ENCODE results near the gene IP6K3.
A peak's percentile ranks its signal among the peaks of the same experiment; 100 is the strongest.

Gene IP6K3

DNA sequence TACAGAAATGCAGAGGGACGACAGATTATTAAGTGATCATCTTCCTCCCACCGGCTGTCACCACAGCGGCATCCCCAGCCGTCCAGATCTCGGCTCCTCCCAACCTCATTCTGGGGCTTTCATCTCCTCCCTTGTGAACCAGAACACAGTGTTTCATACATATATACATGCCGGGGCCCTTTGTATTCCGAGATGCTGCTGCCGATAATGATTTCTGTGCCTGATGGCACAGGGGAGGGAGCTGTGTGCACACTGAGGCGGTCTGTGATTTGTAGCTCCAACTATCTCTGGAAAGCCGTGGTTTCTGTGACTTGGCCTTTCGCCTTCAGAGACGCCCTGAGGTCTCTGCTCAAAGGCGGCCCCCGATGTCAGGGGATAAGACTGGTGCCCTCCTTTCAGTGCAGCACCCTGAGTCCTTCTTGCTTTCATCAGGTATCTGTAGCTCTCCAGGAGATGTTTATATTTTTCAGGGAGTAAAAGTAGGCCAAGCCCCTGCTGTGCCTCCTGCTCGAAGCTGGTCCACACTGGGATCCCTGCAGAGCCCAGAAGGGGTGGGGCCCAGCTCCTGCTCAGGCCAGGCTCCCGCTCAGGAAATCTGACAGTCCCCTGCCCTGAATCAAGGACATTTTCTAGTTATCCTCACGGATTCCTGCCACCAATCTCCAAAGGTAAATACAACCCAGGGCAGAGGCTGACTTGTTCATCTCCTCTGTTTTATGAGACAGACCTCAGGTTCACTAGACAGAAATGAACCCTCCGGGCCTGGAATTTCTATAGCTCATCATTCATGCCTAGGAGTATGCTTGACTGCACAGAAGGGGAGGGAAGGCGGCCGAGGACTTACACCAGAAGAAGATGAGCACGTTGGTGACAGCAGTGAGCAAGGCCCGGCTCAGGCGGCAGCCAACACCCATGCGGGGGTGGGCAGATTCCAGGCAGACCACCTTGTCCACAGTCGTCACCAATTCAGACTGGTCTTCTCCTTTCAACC, 31.0 kb upstream of the IP6K3 start:
- no peak for DNase-seq

- DNase-seq: no peak
Measured at GRCh38 chr6:33776764-33777163, 30.1 kb upstream of the IP6K3 start.

GRCh38 chr6:33776186-33776585, 29.5 kb upstream of the IP6K3 start:
- no peak for DNase-seq

DNA sequence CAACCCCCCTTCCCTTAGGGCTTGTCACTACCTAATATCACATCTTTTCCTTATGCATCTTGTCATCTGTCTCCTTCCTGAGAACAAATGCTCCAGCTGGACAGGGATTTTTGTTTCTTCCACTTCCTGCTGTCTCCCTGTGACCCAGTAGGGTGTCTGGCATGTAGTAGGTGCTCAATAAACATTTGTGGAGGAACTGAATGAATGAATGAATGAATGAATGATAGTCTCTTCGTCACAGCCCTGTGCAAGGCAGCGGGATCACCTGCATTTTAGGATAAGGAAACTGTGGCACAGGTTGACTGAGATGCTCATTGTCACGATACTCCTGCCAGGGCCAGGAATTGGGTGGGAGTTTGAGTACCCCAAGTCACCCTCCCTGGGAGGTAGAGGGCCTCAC, 28.1 kb upstream of the IP6K3 start:
- no peak for DNase-seq

GRCh38 chr6:33772902-33773472, 26.3 kb upstream of the IP6K3 start:
- DNase-seq: no peak

- no peak for DNase-seq
Measured at GRCh38 chr6:33772082-33772830, 25.6 kb upstream of the IP6K3 start.

DNA sequence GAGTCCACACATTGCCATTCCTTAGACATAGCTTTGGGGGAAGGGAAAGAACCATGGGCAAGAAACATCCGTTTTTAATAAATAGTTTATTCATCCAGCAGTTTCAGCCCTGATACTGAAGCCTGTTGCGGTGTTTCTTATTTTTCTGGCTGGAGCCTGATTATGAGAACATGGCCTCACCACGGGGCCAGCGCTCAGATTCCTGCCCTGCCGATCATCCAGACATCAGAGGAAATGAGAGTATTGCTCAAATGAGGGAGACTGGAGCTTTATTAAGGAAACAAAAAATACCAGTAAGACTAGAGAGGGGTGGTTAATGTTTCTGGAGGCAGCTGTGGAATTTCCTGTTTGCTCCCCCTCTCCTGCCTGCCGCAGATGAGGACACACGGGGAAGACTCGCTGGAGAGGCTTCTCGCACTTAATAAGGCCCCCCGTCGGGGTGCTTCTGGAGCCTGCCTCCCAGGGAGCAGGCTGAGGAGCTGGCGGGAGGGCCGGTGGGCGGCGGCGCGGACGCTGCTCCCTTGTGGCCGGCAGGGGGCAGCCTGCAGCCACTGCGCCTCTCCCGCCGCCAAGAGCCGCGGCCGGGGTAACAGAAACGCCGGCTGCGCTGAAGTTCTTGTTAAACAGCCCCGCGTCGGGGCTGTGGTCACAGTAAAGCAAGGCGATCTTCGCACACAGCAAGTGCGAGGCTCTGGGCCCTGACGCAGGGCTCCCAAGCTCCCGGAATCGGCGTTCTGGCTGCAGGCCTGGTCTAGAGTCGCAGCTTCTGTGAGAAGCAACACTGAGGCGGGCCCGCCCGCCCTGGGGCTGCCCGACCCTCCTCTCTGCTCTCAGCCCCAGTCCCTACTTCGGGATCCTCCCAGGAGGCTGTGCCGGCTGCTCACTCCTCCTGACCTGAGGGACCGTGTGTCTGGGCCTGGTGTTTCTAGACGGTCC, 24.7 kb upstream of the IP6K3 start:
- DNase-seq: peak; percentile 35

- no peak for DNase-seq
Measured at GRCh38 chr6:33770833-33771145, 24.1 kb upstream of the IP6K3 start.

- DNase-seq: no peak
Measured at GRCh38 chr6:33770124-33770832, 23.6 kb upstream of the IP6K3 start.

GRCh38 chr6:33769248-33769821, 22.6 kb upstream of the IP6K3 start:
- no peak for DNase-seq

GRCh38 chr6:33768644-33769120, 22.0 kb upstream of the IP6K3 start:
- DNase-seq: peak; percentile 48

DNA sequence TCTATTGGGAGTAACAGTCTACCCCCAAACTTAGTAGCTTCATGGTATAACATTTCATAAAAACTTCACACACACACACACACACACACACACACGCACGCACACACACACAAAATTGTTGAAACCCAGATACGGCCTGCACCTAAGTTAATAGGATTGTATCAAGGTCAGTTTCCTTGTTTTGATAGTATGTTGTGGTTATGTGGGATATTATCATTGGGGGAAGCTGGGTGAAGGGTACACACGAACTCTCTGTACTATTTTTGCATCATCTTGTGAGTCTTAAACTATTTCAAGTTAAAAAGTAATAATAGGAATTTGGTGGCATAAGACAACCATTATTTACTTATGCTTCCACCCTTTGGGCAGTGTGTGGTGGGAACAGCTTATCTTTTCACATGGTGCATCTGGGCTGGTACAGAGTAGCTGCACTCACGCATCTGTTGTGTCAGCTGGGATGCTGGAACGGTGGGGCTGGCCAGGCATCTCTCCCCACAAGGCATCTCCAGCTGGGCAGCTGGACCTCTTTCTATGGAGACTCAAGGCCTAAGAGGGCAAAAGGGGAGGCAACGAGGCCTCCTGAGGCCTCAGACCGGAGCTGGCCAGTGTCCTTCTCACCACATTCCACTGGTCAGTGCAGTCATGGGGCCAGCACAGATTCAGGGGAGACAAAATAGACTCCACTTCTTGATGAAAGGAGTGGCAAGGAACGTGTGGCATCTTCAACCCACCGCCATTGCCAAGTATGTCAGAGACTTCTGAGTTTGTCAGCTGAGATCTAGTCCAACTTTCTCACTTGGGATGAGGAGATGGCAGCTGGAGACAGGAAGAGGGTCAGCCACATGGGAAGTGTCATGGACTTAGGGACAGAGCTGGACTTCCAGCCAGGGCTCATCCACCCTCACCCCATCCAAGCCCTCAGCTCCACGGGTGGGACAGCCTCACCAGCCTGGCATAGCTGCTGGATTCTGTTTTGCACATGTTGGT, 20.5 kb upstream of the IP6K3 start:
- no peak for DNase-seq

GRCh38 chr6:33765368-33765767, 18.7 kb upstream of the IP6K3 start:
- no peak for DNase-seq

- no peak for DNase-seq
Measured at GRCh38 chr6:33764036-33764435, 17.3 kb upstream of the IP6K3 start.

DNA sequence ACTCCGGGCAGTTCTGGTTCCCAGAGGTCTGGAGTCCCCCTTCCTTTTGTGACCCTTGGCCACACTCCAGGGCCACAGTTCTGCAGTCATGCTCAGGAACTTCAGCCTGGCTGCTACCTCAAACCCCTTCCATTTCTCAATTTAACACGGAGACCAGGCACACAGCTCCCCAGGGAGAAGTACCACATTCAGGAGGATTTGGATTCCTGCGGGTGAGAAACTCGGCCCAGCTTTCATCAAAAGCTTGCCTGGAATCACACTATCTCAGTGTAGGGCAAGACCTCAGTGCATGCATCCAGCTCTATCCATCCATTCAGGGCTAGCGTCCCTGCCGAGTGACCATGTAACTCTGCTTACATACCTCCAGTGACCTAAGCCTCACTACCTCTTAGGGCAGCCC, 16.8 kb upstream of the IP6K3 start:
- no peak for DNase-seq

DNA sequence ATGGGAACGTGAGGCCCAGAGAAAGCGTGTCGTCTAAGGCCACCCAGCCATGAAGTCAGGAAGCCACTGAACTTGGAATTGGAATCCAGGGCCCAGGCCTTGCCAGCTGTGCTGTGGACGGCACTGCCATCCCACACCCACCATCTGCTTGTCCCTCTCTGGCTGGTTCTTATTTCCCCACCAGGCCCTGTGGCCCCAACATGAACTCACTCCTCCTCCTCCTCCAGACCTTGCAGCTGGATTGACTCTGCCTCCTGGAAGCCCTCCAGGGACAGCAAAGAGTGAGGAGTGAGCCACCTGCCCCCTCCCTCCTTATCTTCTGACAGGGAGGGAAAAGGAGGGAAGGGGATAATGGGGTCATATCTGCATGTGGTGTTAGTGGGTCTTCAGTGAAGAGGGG, 16.0 kb upstream of the IP6K3 start:
- DNase-seq: no peak

GRCh38 chr6:33761922-33762629, 15.4 kb upstream of the IP6K3 start:
- DNase-seq: no peak

DNA sequence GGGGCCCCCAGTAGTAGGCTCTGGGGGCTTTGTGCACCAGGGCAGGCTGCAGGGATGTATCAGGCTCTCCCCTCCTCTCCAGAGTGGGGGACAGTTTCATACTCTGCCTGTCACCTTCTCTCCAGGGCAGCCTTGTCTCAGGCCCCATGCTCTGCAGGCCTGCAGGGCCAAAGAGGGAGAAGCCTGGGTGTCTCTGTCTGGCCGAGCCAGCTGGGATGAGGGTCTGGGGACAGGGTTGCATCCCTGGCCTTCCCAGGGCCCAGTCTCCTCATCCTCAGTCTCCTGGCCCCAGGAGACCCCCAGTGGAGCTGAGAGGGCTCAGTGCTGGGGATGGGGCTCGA, 14.8 kb upstream of the IP6K3 start:
- DNase-seq: no peak

GRCh38 chr6:33759887-33760629, 13.4 kb upstream of the IP6K3 start:
- DNase-seq: no peak

All from effector CD8-positive, alpha-beta T cell (primary cell).